ENCODE data around the gene USP20. TPM values are rescaled to one million over a fixed set of nuclear protein-coding genes. Genes with fewer than 3 reads are reported as not detected.

USP20 gene
- total and polyA plus RNA-seq, 11 donors: 9.4 to 19.7 (median 12.9) TPM

GRCh38 chr9:129921905-129922304, 86.6 kb downstream of the USP20 start:
- Histone ChIP-seq H3K4me1 (peaks cover 0 to 52% (median 0%) of the 10 kb centered on the region in 12 donors), H3K27me3 (no peaks in the 10 kb centered on the region), H3K4me3 (no peak overlapping the region), H3K36me3 (peaks cover 0 to 85% (median 70%) of the 10 kb centered on the region in 9 donors), H3K9me3 (no peaks in the 10 kb centered on the region), H3K27ac (peak overlapping the region in 1 of 12 donors; percentile 69)
- TF ChIP-seq CTCF (IDR thresholded peaks at IDR 0.05) (no peak), POLR2A (IDR thresholded peaks at IDR 0.05) (no peak)
- 91 to 94% (median 92%) methylated on average over 4 of the region's 4 CpGs for WGBS, 4 donors
- DNase-seq (no peak), ATAC-seq (no peak)
- intact Hi-C loops (cut with DNase I): no loop called here

GRCh38 chr9:129923589-129923988, 88.3 kb downstream of the USP20 start:
- Histone ChIP-seq H3K4me3 (no peak overlapping the region), H3K27ac (peak overlapping the region in 1 of 12 donors; percentile 12), H3K9me3 (no peaks in the 10 kb centered on the region), H3K36me3 (peaks cover 0 to 94% (median 82%) of the 10 kb centered on the region in 9 donors), H3K27me3 (no peaks in the 10 kb centered on the region), H3K4me1 (peaks cover 0 to 48% (median 0%) of the 10 kb centered on the region in 12 donors)
- ATAC-seq: no peak
- 79 to 86% (median 84%) methylated on average over 6 of the region's 6 CpGs for WGBS, 4 donors
- no peak for TF ChIP-seq CTCF (IDR thresholded peaks at IDR 0.05)
- TF ChIP-seq POLR2A (IDR thresholded peaks at IDR 0.05): no peak
- intact Hi-C loops (cut with DNase I): no loop called here
- DNase-seq: no peak

DNA sequence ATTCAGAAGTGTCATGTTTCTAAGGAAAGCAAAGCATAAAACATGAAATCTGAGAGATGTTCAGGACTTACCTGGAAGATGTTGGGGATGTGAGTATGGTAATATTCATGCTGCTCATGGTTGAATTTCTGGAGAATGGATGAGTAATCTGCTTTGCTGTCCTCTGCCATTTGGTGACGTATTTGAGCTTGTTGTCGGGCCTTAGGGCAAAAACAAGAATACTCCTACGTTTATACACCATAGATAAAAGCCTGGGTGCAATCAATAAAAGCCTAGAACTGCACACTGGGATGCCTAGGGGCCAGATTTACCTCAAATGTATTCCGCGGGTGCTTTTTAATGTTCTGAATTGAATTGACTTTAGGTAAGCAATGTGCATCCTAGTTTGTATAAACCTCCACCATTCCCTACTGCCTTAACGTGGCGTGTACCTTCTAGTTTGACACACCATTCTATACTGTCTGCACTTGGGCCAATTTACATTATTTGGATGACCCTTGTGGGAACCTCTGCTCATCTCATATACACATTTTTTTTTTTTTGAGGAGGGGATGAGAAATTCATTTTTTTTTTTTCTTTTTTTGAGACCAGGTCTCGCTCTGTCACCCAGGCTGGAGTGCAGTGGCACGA, 94.4 kb downstream of the USP20 start:
- Histone ChIP-seq H3K27ac (no peak overlapping the region), H3K4me1 (peaks cover 0 to 44% (median 32%) of the 10 kb centered on the region in 12 donors), H3K9me3 (no peaks in the 10 kb centered on the region), H3K27me3 (no peaks in the 10 kb centered on the region), H3K36me3 (peaks cover 0 to 52% (median 47%) of the 10 kb centered on the region in 9 donors), H3K4me3 (no peak overlapping the region)
- intact Hi-C loops (cut with DNase I): loop anchor here in 2 of 10 donors (5.0 to 10.0 kb wide), 2 partner anchors 113 to 125 kb away; partner anchors contain the start of genes FNBP1 (in 1 of the 2) and GPR107 (in 1 of the 2)
- DNase-seq: no peak
- 95 to 98% (median 98%) methylated on average over 9 of the region's 9 CpGs for WGBS, 4 donors
- ATAC-seq: no peak
- TF ChIP-seq POLR2A (IDR thresholded peaks at IDR 0.05) (no peak), CTCF (IDR thresholded peaks at IDR 0.05) (no peak)

GRCh38 chr9:129930743-129931142, 95.5 kb downstream of the USP20 start:
- Histone ChIP-seq H3K9me3 (no peaks in the 10 kb centered on the region), H3K27me3 (no peaks in the 10 kb centered on the region), H3K4me1 (peaks cover 0 to 55% (median 35%) of the 10 kb centered on the region in 12 donors), H3K4me3 (no peak overlapping the region), H3K36me3 (peaks cover 0 to 40% (median 36%) of the 10 kb centered on the region in 9 donors), H3K27ac (peak overlapping the region in 2 of 12 donors; percentile 9 to 76)
- TF ChIP-seq CTCF (IDR thresholded peaks at IDR 0.05) (no peak), POLR2A (IDR thresholded peaks at IDR 0.05) (no peak)
- WGBS, 4 donors: 78 to 94% (median 85%) methylated on average over 2 of the region's 2 CpGs
- DNase-seq (no peak), ATAC-seq (no peak)
- intact Hi-C loops (cut with DNase I): loop anchor here in 2 of 10 donors (5.0 to 10.0 kb wide), 2 partner anchors 112 to 124 kb away; partner anchors contain the start of genes FNBP1 (in 1 of the 2) and GPR107 (in 1 of the 2)

Small RNAs within 50 kb of the gene (microRNA-seq; reads per million reads assigned to microRNA genes)
- 0 to 0.77 (median 0.16) reads per million in 4 donors for gene MIR6855

Other genes starting within 250 kb of the USP20 start
- not detected for gene C9orf50, start 214.4 kb upstream of the USP20 start, total RNA-seq
- not detected for gene C9orf50, start 214.4 kb upstream of the USP20 start, polyA plus RNA-seq
- 10 to 100 TPM; 39.0 to 76.7 (median 56.0) TPM for gene NTMT1, start 209.3 kb upstream of the USP20 start, total RNA-seq
- gene NTMT1, start 209.3 kb upstream of the USP20 start, polyA plus RNA-seq: 100 to 1,000 TPM in 1 of 2 donors, 10 to 100 TPM in 1; 87.7 to 111 TPM
- gene ASB6, start 193.3 kb upstream of the USP20 start, total RNA-seq: 10 to 100 TPM in 5 of 9 donors, 1 to 10 TPM in 4; 7.5 to 22.5 (median 10.3) TPM
- gene ASB6, start 193.3 kb upstream of the USP20 start, polyA plus RNA-seq: 10 to 100 TPM in 1 of 2 donors, 1 to 10 TPM in 1; 8.2 to 17.2 TPM
- 1 to 10 TPM in 3 of 9 donors, under 1 TPM in 5, not detected in 1; 0.22 to 1.5 (median 0.84) TPM for gene PRRX2, start 169.8 kb upstream of the USP20 start, total RNA-seq
- under 1 TPM; 0.65 to 0.83 TPM for gene PRRX2, start 169.8 kb upstream of the USP20 start, polyA plus RNA-seq
- gene PTGES, start 82.4 kb upstream of the USP20 start, total RNA-seq: 1 to 10 TPM in 4 of 9 donors, under 1 TPM in 5; 0.30 to 3.0 (median 0.83) TPM
- 1 to 10 TPM; 1.5 to 2.7 TPM for gene PTGES, start 82.4 kb upstream of the USP20 start, polyA plus RNA-seq
- 10 to 100 TPM in 8 of 9 donors, 1 to 10 TPM in 1; 9.4 to 16.1 (median 13.0) TPM for gene TOR1B, start 32.3 kb upstream of the USP20 start, total RNA-seq
- 10 to 100 TPM in 1 of 2 donors, 1 to 10 TPM in 1; 7.3 to 20.7 TPM for gene TOR1B, start 32.3 kb upstream of the USP20 start, polyA plus RNA-seq
- gene TOR1A, start 11.3 kb upstream of the USP20 start, total RNA-seq: 10 to 100 TPM; 11.0 to 27.3 (median 15.7) TPM
- gene TOR1A, start 11.3 kb upstream of the USP20 start, polyA plus RNA-seq: 10 to 100 TPM; 10.5 to 23.3 TPM
- 10 to 100 TPM; 28.4 to 54.8 (median 32.5) TPM for gene C9orf78, start 183 bp upstream of the USP20 start, total RNA-seq
- gene C9orf78, start 183 bp upstream of the USP20 start, polyA plus RNA-seq: 10 to 100 TPM; 36.0 to 69.2 TPM
- 10 to 100 TPM; 16.6 to 47.3 (median 24.8) TPM for gene FNBP1, start 207.7 kb downstream of the USP20 start, total RNA-seq
- gene FNBP1, start 207.7 kb downstream of the USP20 start, polyA plus RNA-seq: 10 to 100 TPM in 1 of 2 donors, 1 to 10 TPM in 1; 6.9 to 13.4 TPM
- 10 to 100 TPM; 16.1 to 33.2 (median 21.3) TPM for gene GPR107, start 218.4 kb downstream of the USP20 start, total RNA-seq
- gene GPR107, start 218.4 kb downstream of the USP20 start, polyA plus RNA-seq: 10 to 100 TPM in 1 of 2 donors, 1 to 10 TPM in 1; 7.0 to 30.5 TPM

All from heart left ventricle (tissue), 16 donors.